Activated naive CD4-positive, alpha-beta T cell treated with anti-CD3 and anti-CD28 coated beads for 36 hours (primary cell): ENCODE results near the gene POLR3B. TPM values are rescaled to one million over a fixed set of nuclear protein-coding genes. Genes with fewer than 3 reads are reported as not detected.

Experiments
- CTCF ChIA-PET: fragments of 350-600 bp; sonication (Branson Sonifier 250); formaldehyde crosslinking; loops from one replicate; lab custom pipeline; 2021; ENCODE audit warnings: antibody characterized with exemption; lab: Charles Lee
- DNase-seq: peaks from one replicate; pipeline ENCODE4 v3.0.0-alpha.2; 2020
- H3K27ac Mint-ChIP-seq: one replicate; pipeline ENCODE4 v1.8.0; 2021; ENCODE audit warnings: mild to moderate bottlenecking, mixed read lengths
- H3K27me3 Mint-ChIP-seq: one replicate; pipeline ENCODE4 v1.8.0; 2021; ENCODE audit warnings: low read depth, mixed read lengths
- H3K36me3 Mint-ChIP-seq: one replicate; pipeline ENCODE4 v1.8.0; 2021; ENCODE audit warnings: low read depth, mixed read lengths
- H3K4me1 Mint-ChIP-seq: one replicate; pipeline ENCODE4 v1.8.0; 2021; ENCODE audit warnings: low read depth, mixed read lengths
- H3K4me3 Mint-ChIP-seq: one replicate; pipeline ENCODE4 v1.8.0; 2021; ENCODE audit warnings: mild to moderate bottlenecking, moderate library complexity, mixed read lengths
- H3K9me3 Mint-ChIP-seq: one replicate; pipeline ENCODE4 v1.8.0; 2021; ENCODE audit warnings: mixed read lengths
- intact Hi-C: fragments of 100-400 bp; cut with micrococcal nuclease; formaldehyde crosslinking; loops from one replicate; pipeline ENCODE4 v1.15.1; 2023
- total RNA-seq, 2 experiments: library from RNA; stranded (reverse); gene quantifications; one replicate each; pipeline ENCODE4 v1.2.3, GENCODE V29; 2021

Gene POLR3B
- total RNA-seq, 2 experiments from 2014 or later: 6.4 to 6.8 TPM

DNA sequence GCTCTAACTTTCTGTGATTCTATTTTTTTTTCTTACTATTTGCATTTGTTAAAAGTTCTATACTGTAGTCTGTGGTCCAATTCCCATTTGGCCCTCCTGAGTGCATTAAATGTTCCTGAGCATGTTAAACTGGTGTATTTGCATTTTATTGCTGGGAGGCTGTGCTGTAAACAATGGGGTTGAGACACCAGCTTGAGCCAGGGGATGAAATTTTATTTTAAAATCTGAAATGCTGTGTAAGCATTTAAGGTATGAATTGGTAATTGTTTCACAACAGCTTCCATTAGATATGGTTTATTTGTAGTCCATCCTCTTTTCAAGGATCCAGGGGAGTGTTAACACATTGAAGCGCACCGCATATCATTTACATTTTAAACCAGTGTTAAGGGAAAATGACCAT, 135.3 kb downstream of the POLR3B start:
- CTCF ChIA-PET: interaction anchor here (0.7 kb wide), 1 partner anchor 1154 kb away, joined by 4 read pairs; no protein-coding TSS in a partner anchor
- Mint-ChIP-seq H3K4me1 (no peaks in the 10 kb centered on the region), H3K9me3 (no peaks in the 10 kb centered on the region)

DNA sequence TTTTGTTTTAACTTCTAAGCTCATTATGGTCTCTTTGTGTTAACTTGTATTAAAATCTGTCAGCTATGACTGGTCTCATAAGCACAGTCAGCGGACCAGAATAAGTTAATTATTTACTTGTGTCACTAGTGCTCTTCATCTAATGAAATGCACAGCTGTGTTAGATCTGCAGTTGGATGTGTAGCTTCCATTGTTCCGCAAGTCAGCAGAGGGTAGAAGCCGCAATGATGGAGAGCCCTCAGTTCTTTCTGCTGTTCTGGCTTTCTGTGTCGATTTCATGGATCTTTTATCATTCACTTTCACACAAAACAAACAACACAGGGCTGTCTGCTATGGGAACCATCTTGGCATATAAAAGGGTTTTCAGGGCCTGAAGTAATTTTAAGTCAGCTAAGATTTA, 136.0 kb downstream of the POLR3B start:
- Mint-ChIP-seq H3K4me1 (no peaks in the 10 kb centered on the region), H3K27ac (no peak overlapping the region), H3K9me3 (no peaks in the 10 kb centered on the region), H3K27me3 (no peaks in the 10 kb centered on the region), H3K4me3 (no peak overlapping the region), H3K36me3 (peaks cover 12% of the 10 kb centered on the region)
- CTCF ChIA-PET: no interaction called here
- DNase-seq: no peak
- intact Hi-C loops: no loop called here

More for the DNA sequence above, 135.3 kb downstream of the POLR3B start:
- H3K36me3 Mint-ChIP-seq: peaks cover 7% of the 10 kb centered on the region
- DNase-seq: no peak
- H3K4me3 Mint-ChIP-seq: no peak overlapping the region
- H3K27me3 Mint-ChIP-seq: no peaks in the 10 kb centered on the region
- H3K27ac Mint-ChIP-seq: no peak overlapping the region
- intact Hi-C loops: no loop called here

DNA sequence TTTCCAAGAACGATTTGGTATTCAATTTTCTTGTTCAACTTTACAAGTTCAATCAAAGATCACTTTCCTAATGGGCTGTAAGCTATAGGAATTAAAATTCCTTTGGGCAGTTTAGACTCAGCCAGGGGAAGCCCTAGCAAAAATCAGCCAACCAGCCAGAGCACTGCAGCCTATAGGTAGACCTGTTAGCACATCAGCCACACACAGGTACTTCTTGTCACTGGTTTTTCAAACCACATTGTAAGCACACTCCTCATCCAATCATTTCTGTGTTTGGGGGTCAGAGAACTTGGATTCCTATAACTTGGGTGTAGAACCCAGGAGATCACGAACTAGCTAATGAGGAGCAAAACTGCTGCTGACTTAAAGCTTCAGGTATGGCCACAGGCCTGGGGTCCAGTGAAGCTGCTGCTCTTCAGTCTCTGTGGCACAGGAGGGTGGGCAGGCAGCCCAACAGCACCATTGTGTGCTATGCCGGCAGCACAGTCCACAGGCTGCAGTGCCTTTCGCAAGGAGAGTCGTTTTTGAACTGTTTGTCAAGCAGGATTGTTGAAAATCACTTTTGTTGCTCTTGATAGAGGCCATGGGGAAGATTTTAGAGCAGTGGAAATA, 137.9 kb downstream of the POLR3B start:
- CTCF ChIA-PET: no interaction called here
- Mint-ChIP-seq H3K27ac (no peak overlapping the region), H3K27me3 (no peaks in the 10 kb centered on the region), H3K4me3 (no peak overlapping the region), H3K4me1 (peaks cover 7% of the 10 kb centered on the region), H3K9me3 (no peaks in the 10 kb centered on the region), H3K36me3 (peaks cover 26% of the 10 kb centered on the region)
- intact Hi-C loops: no loop called here
- DNase-seq: no peak

DNA sequence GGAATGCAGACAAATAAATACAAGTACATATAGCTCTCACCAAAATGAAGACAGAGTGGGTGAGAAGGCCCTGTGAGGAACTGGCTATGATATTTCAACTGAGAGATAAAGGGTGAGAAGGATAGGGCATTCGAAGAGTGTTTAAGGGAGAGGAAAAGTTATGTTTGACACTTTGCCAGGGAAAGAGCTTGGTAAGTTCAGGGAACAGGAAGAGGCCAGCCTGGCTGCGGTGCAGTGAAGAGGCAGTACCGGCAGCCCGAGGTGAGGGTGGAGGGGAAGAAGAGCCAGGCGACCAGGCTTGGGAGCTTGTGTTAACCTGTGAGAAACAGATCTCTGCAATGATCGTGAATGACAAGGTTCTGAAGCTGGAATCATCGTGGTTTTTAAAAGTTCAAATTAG, 140.5 kb downstream of the POLR3B start:
- Mint-ChIP-seq H3K36me3 (peaks cover 30% of the 10 kb centered on the region), H3K4me3 (no peak overlapping the region), H3K27me3 (no peaks in the 10 kb centered on the region), H3K9me3 (no peaks in the 10 kb centered on the region), H3K27ac (no peak overlapping the region), H3K4me1 (peaks cover 7% of the 10 kb centered on the region)
- intact Hi-C loops: no loop called here
- CTCF ChIA-PET: interaction anchor here (1.3 kb wide), 1 partner anchor 10 kb away, joined by 3 read pairs; no protein-coding TSS in a partner anchor
- DNase-seq: no peak

DNA sequence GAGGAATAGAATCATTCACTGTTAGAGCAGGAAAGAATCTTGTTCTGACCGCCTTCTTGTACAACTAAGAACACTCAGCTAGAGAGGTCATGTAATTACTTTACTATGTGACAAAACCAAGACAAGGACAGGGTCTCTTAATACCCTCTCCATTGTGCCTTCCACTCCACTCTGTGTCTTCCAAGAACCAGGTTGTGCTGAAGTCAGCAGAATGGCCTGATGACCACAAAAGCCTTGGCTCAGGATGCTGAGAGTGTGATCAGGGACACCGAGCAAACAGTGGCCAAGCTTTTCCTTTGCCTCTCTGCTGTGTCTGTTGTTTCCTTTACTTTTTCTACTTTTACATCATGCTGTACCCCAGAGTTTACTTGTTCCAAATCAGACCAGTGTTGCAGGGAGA, 142.1 kb downstream of the POLR3B start:
- CTCF ChIA-PET: no interaction called here
- H3K27ac Mint-ChIP-seq: no peak overlapping the region
- no peaks in the 10 kb centered on the region for H3K9me3 Mint-ChIP-seq
- H3K36me3 Mint-ChIP-seq: peaks cover 34% of the 10 kb centered on the region
- intact Hi-C loops: no loop called here
- no peak overlapping the region for H3K4me3 Mint-ChIP-seq
- H3K27me3 Mint-ChIP-seq: no peaks in the 10 kb centered on the region
- peaks cover 7% of the 10 kb centered on the region for H3K4me1 Mint-ChIP-seq
- no peak for DNase-seq

DNA sequence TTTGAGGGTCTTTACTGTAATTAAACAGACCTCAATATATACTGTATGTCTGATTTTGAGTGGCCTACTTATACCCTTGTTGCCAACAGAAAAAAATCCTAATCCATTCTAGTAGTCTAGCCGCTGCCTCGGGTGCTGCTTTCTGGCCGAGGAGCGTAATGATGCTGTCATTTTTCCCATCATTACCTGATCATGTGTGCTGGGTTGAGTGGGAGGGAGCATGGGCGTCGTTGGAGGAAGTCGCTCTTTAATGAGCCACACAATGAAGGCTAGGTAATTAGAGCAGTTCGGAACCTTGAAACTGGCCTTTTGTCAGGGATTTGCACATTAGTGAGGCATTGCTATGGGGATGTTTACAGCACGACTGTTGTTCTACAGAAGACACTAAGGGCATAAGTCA, 149.1 kb downstream of the POLR3B start:
- no peaks in the 10 kb centered on the region for H3K27me3 Mint-ChIP-seq
- H3K9me3 Mint-ChIP-seq: no peaks in the 10 kb centered on the region
- H3K4me1 Mint-ChIP-seq: no peaks in the 10 kb centered on the region
- no peak overlapping the region for H3K27ac Mint-ChIP-seq
- CTCF ChIA-PET: no interaction called here
- H3K36me3 Mint-ChIP-seq: peaks cover 22% of the 10 kb centered on the region
- no peak for DNase-seq
- intact Hi-C loops: no loop called here
- H3K4me3 Mint-ChIP-seq: no peak overlapping the region

DNA sequence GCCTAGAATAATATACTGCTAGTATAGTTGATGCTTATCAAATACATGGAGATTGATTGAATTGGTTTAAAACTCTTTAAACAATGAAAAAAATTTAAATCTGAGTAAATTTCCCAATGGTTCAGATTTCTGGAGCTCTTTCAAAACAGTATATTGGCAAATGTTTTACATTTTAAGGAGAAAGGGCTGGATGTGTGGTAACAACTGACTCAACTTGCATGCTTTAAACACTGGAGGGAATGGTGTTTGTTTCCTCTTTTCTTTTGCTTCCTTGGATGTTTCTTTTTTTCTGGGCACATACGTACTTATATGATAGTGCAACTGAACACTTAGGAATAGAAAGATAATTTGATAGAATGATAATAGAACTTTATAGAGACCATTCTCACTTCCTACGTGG, 151.4 kb downstream of the POLR3B start:
- no peak for DNase-seq
- H3K27ac Mint-ChIP-seq: no peak overlapping the region
- H3K9me3 Mint-ChIP-seq: peaks cover 2% of the 10 kb centered on the region
- H3K4me3 Mint-ChIP-seq: no peak overlapping the region
- intact Hi-C loops: no loop called here
- H3K4me1 Mint-ChIP-seq: no peaks in the 10 kb centered on the region
- H3K36me3 Mint-ChIP-seq: peaks cover 21% of the 10 kb centered on the region
- H3K27me3 Mint-ChIP-seq: no peaks in the 10 kb centered on the region
- CTCF ChIA-PET: no interaction called here

DNA sequence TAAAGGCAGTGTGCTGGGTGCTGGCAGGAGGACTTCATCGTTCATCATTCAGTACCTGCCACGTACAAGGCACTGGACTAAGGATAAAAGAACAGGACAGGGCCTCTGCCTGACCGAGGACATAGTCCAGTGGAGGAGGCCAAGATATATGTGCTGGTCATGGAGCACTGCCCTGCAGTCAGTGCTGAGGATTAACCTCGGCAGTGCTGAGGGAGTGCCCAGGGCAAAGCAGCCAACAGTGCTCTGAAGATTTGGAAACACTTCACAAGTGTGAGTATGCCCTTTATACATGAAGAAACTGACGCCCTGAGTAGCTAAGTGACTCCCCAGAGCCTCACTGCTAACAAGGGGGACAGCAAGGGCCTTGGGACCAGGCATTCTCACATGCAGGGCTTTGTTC, 153.8 kb downstream of the POLR3B start:
- no peak overlapping the region for H3K27ac Mint-ChIP-seq
- no peaks in the 10 kb centered on the region for H3K4me1 Mint-ChIP-seq
- no peak overlapping the region for H3K4me3 Mint-ChIP-seq
- CTCF ChIA-PET: no interaction called here
- no peak for DNase-seq
- intact Hi-C loops: no loop called here
- H3K9me3 Mint-ChIP-seq: peaks cover 2% of the 10 kb centered on the region
- H3K36me3 Mint-ChIP-seq: peaks cover 10% of the 10 kb centered on the region
- H3K27me3 Mint-ChIP-seq: no peaks in the 10 kb centered on the region

DNA sequence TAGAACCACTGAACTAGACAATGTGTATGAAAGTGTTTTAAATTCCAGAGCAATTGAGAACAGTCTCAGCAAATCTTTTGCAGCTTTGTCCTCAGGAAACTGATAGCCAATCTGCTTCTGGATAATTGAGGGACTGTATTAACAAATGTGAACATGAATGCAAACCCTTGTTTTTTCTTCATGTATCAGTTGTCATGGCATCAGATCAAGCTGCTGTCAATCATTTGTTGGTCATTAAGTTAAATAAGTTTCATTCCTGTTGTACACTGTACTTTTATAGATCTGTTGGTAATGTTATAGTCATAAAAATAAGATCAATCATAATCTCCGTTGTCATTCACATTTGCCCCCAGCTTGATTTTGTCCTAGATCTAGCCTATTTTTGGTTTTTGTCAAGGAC, 159.8 kb downstream of the POLR3B start:
- no peaks in the 10 kb centered on the region for H3K4me1 Mint-ChIP-seq
- no peaks in the 10 kb centered on the region for H3K36me3 Mint-ChIP-seq
- H3K27ac Mint-ChIP-seq: no peak overlapping the region
- CTCF ChIA-PET: no interaction called here
- H3K4me3 Mint-ChIP-seq: no peak overlapping the region
- no peaks in the 10 kb centered on the region for H3K27me3 Mint-ChIP-seq
- peaks cover 2% of the 10 kb centered on the region for H3K9me3 Mint-ChIP-seq
- intact Hi-C loops: no loop called here
- no peak for DNase-seq

DNA sequence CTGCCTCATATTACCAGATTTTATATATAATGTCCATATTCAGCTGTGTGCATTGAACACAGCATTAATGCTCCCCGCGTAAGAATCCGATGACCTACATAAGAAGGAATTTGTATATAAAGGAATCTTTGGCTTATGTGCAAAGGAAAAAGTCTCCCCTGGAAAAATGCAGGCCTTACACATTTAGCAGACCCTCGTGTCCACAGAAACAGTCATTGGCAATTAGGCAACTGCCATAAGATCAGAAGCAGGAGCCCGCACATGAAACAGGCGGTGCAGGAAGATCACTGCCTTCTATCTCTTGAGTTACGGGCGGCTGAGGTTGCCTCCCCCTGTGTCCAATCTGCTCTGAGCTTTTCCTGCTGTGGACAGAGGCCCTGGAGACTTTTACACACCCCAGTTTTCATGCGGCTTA, 162.1 kb downstream of the POLR3B start:
- Mint-ChIP-seq H3K27ac (no peak overlapping the region), H3K9me3 (no peaks in the 10 kb centered on the region), H3K27me3 (peaks cover 2% of the 10 kb centered on the region), H3K36me3 (no peaks in the 10 kb centered on the region), H3K4me1 (no peaks in the 10 kb centered on the region), H3K4me3 (no peak overlapping the region)
- intact Hi-C loops: no loop called here
- CTCF ChIA-PET: no interaction called here
- no peak for DNase-seq

DNA sequence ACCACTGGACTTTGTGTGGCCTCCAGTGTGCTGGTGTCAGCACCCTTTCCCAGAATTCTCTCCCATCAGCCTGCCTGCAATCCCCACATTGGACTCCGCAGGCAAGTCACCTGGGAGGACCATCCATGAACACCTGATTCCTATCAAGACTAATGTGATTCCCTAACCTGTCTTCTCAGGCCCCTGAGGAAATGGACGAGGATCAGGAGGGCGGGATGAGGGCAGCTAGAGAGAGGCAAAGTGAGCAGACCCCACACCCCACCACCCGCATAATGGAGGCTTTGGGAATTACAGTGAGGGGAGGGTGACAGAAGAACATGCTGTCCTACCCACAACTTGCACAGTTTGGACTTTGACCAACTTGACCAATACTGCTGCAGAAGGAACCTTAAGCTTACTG, 164.4 kb downstream of the POLR3B start:
- DNase-seq: no peak
- Mint-ChIP-seq H3K9me3 (no peaks in the 10 kb centered on the region), H3K36me3 (no peaks in the 10 kb centered on the region), H3K4me3 (no peak overlapping the region), H3K27me3 (peaks cover 2% of the 10 kb centered on the region), H3K4me1 (no peaks in the 10 kb centered on the region), H3K27ac (no peak overlapping the region)
- intact Hi-C loops: no loop called here
- CTCF ChIA-PET: no interaction called here

DNA sequence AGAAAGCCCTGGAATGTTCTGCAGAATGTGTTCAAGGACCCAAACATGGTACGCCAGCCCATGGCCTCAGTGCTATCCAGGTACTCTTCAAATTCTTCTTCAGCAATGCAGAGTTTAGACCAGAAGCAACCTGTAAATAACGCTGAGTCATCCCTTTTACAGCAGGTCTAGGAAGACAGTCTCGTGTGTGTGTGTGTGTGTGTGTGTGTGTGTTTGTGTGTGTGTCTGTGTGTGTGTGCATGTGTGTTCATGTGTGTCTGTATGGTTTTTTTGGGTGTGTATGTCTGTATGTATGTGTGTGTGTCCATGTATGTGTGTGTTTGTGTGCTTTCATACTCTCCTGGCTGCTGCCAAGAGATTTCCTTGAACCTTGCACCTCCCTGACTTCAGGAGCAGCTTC, 165.2 kb downstream of the POLR3B start:
- Mint-ChIP-seq H3K4me1 (no peaks in the 10 kb centered on the region), H3K9me3 (no peaks in the 10 kb centered on the region), H3K27me3 (peaks cover 2% of the 10 kb centered on the region), H3K27ac (no peak overlapping the region), H3K36me3 (no peaks in the 10 kb centered on the region), H3K4me3 (no peak overlapping the region)
- DNase-seq: no peak
- CTCF ChIA-PET: interaction anchor here (1.1 kb wide), 1 partner anchor 136 kb away, joined by 4 read pairs; no protein-coding TSS in a partner anchor
- intact Hi-C loops: no loop called here

DNA sequence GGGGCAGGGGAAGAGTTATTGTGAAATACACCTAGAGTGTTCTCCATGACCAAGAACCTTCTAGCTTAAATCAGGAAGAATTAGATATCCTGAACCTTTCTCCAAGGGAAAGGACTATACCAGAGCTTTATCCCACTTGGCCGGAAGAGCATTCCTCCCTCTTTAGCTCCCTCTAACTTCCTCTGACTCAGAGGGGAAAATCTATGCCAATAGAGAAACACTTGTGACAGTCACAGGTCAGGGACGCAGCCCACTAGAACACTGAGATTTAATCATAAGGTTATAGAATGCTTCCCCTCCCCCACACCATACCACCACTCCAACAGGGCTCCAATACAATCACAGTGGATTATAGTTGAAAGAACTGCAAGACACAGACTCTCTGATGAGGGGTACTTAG, 169.8 kb downstream of the POLR3B start:
- no peak overlapping the region for H3K27ac Mint-ChIP-seq
- CTCF ChIA-PET: no interaction called here
- no peaks in the 10 kb centered on the region for H3K4me1 Mint-ChIP-seq
- intact Hi-C loops: no loop called here
- peaks cover 1% of the 10 kb centered on the region for H3K9me3 Mint-ChIP-seq
- H3K36me3 Mint-ChIP-seq: peaks cover 1% of the 10 kb centered on the region
- H3K4me3 Mint-ChIP-seq: no peak overlapping the region
- peaks cover 4% of the 10 kb centered on the region for H3K27me3 Mint-ChIP-seq
- DNase-seq: no peak
